CD1c-positive myeloid dendritic cell (primary cell): ENCODE data around the gene HYDIN.
"Not testable (repeated sequence)": the region's sequence is repeated elsewhere in the genome, so short reads cannot be mapped to it uniquely, and the experiment has no call there.

Source experiments
- DNase-seq: peaks from one replicate; pipeline ENCODE4 v3.0.0-alpha.2; 2016; ENCODE audit errors: extremely low spot score

The HYDIN gene

DNA sequence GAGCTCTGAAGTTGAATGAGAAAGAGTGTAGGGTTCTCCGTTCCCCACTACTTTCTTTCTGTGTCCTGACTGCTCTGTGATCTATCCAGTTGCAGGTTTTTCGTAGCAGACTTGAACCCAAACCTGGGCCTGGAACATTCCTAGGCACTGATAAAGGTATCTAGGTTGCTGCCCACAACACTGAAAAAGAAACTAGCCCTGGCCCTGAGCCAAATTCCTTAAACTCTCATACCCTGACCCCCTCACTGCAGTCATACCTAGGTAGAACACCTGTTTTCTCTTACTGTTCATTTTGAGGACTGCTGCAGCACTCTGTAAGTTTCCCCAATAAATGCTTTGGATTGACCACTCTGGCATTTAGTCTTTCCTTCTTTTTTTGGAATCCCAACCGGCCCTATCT lies 5.4 kb downstream of the HYDIN start:
- DNase-seq, result no peak

GRCh38 chr16:71218306-71218963 lies 12.1 kb downstream of the HYDIN start:
- no peak for DNase-seq

DNA sequence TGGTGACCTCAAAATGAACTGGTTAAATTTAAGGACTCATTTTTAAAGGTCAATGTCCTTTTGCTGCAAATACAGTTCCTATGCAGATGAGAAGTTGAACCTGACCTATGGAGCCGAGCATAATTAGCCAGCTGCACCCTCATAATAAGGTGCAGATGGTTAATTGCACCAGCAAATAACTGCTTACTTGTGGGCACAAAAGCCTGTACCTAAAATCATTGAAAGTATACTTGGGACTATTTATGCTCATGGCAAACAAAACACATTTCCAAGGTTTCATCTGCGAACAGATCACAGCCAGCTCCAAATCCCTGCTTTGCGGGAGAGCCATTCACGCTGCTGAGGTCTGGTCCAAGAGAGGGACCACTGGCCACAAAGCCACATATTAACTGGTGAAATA lies 13.0 kb downstream of the HYDIN start:
- no peak for DNase-seq

DNA sequence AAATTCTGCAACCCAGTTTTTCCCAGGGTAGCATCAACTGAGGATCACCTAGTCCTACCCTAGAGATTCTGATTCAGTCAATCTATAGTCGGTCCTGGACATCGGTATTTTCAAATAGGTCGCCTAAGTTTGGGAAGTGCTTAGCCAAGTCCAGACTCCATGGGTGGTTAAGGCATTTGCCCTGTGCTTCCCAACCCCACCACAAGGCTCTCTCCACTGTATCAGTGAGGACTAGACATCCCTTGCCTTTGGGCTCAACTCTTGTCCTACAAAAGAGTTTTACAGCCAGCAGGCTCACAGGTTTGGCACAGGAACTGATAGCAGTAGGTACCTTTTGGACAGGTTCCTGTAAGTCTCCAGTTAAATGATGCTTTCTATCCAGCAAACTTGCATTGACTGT lies 13.8 kb downstream of the HYDIN start:
- DNase-seq, result no peak

DNA sequence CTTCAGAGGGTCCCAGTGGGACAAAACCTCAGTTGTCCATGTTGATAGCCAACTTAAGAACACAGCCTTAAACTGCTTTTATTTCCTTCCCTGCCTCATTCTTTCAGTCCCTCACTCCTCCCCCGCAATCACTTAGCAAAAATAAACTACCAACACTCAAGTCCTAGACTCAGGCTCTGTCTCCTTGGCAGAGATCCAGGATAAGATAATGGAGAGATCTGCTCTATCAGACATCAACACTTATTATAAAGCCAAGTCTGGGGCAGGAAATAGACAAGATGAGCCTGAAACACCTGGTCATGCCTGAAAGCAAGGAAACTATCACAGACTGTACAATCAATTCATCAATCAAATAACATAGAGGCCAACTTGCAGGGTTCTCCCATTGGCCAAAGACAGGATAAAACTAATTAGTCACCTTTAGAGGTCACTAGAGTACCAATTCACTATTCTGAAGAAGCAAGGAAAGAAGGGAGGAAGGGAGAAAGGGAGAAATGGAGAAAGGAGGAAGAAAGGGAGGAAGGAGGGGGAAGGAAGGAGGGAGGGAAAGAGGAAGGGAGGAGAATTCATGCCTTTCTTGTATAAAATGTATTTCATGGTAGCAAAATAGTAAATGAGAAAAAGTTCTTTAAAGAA lies 15.7 kb downstream of the HYDIN start:
- DNase-seq, result no peak

DNA sequence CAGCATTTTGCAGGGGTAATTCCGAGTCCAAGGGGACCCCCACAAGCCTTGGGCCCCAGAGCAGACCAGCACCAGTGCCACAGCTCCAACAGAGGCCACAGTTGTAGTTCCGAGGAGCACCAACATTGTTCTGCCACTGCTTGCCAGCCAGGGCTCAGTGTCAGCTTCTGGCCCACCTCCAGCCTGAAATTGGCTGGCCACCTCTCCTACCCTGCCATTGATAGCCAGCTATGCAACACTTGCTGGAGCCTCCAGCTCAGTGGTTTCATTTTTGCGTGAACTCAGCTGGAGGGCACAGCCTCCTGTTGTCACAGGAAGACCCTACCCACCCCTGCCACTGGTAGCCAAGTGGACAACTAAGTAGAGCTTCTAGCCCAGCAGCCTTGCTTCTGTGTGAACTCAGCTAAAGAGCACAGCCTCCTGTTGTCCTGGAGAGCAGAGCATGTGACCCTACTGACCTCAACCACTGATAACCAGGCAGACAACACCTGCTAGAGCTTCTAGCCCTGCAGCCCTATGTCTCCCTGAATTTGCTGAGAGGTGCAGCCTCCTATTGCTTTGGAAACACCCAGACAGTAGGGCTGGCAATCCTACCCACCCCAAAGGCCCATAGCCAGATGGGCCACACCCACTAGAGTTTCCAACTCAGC lies 24.9 kb downstream of the HYDIN start:
- DNase-seq, result no peak

- no peak for DNase-seq
Observed at GRCh38 chr16:71203631-71204030, 26.9 kb downstream of the HYDIN start.

- DNase-seq, result no peak
Observed at GRCh38 chr16:71201556-71201955, 29.0 kb downstream of the HYDIN start.

DNA sequence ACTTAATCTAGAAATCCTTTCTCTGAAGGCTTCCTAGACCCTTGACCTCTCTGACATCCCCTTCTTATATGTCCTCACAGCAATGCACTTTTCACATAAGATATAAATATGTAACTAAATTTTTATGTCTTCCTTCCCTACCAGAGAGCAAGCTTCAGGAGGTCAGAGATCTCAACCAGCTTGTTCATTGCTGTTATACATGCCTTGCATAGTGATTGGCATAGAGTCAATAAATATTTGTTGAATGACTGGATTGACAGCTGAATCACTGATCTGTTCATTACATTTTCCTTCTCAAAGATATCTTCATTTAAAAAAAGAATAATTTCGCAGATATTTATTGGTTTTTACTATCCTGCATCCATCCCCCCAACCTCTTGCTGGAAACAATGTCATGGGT lies 29.5 kb downstream of the HYDIN start:
- DNase-seq, result no peak

- no peak for DNase-seq
Observed at GRCh38 chr16:71198408-71198807, 32.1 kb downstream of the HYDIN start.

DNA sequence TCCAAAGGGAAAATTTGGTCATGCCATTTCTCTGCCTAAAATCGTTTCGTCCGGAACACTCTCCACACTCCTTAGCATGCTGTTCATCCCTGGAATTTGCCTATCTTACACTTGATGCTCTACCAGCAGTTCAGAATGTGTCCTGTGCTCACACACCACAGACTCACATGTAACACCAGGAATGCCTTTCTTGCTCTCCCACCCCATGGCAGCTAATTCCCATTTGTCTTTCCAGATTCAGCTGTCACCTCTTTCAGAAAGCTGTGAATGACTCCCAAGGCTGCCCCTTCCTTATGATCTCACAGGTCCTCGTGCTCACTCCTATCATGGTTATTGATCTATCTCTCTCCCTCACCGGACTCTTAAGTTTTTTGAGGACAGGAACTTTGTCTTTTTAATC lies 38.1 kb downstream of the HYDIN start:
- DNase-seq, result no peak

GRCh38 chr16:71188956-71189712 lies 41.4 kb downstream of the HYDIN start:
- no peak for DNase-seq

GRCh38 chr16:71185347-71185746 lies 45.2 kb downstream of the HYDIN start:
- DNase-seq, result no peak

GRCh38 chr16:71179569-71179968 lies 51.0 kb downstream of the HYDIN start:
- DNase-seq, result no peak

- no peak for DNase-seq
Observed at GRCh38 chr16:71172481-71173207, 57.9 kb downstream of the HYDIN start.

- DNase-seq, result not testable (repeated sequence)
Observed at GRCh38 chr16:71161007-71161406, 69.5 kb downstream of the HYDIN start.

GRCh38 chr16:71157278-71157677 lies 73.2 kb downstream of the HYDIN start:
- not testable (repeated sequence) for DNase-seq

- not testable (repeated sequence) for DNase-seq
Observed at GRCh38 chr16:71153329-71153728, 77.2 kb downstream of the HYDIN start.

DNA sequence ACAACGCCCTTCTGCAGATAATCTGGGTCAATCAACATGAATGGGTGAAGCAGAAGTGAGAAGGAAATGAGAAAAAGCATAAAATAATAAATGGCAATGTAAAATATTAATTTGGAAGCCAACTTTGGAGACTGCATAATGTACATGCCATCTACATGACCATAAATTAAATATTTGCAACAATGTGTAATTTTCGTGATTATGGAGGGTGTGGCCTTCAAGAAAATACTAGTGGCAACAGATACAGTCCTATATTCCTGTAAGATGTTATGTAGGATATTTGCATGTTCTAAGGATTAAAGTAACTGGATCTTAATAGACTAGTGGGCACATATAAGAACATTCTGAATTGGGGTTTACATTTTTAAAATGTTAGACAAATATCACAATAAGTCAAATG lies 78.9 kb downstream of the HYDIN start:
- DNase-seq, result not testable (repeated sequence)

- DNase-seq, result not testable (repeated sequence)
Observed at GRCh38 chr16:71143246-71143645, 87.3 kb downstream of the HYDIN start.

GRCh38 chr16:71110565-71110964 lies 120.0 kb downstream of the HYDIN start:
- not testable (repeated sequence) for DNase-seq
